Measurements from ENCODE around the gene CHD6. TPM values are rescaled to one million over a fixed set of nuclear protein-coding genes. Genes with fewer than 3 reads are reported as not detected.

CHD6 gene
- total and polyA plus RNA-seq, 2 of the 13 experiments (the other 11 are each of a cell fraction or from before 2014, with no cell fraction given) = 14.4 to 52.0 TPM

GRCh38 chr20:41631826-41632225, 13.6 kb upstream of the CHD6 start:
- Histone ChIP-seq H3K36me3 (replicated peaks in 1 of 2; ENCODE audit: control insufficient read depth in 1 of 2, insufficient read depth in 2 of 2, low read length in 2 of 2) (no peaks in the 10 kb centered on the region), H3K4me3 (replicated peaks in 1 of 3; ENCODE audit: insufficient read depth in 1 of 3, low read depth in 2 of 3, low read length in 3 of 3) (no peak overlapping the region), H3K9me3 (ENCODE audit: low read length) (no peaks in the 10 kb centered on the region), H4K20me1 (ENCODE audit: insufficient read depth, low read length) (no peaks in the 10 kb centered on the region), H3K27ac (ENCODE audit: extremely low read length, insufficient read depth, low read length) (no peak overlapping the region), H3K4me2 (ENCODE audit: low read depth, low read length) (no peak overlapping the region), H3K79me2 (ENCODE audit: insufficient read depth, low read length) (no peaks in the 10 kb centered on the region), H2AFZ (ENCODE audit: low read length) (no peak overlapping the region), H3K9ac (ENCODE audit: insufficient read depth, low read depth, low read length) (no peak overlapping the region), H3K27me3 (ENCODE audit: control insufficient read depth in 1 of 2, insufficient read depth in 2 of 2, low read length in 2 of 2) (no peaks in the 10 kb centered on the region), H3K4me1 (ENCODE audit: insufficient read depth, low read length) (no peaks in the 10 kb centered on the region)
- no peak for TF ChIP-seq GABPB1 (CRISPR knock-in tag; IDR thresholded peaks at IDR 0.05)
- TF ChIP-seq CC2D1A (CRISPR knock-in tag; IDR thresholded peaks at IDR 0.05) = no peak
- TF ChIP-seq ZNF816 (CRISPR knock-in tag; IDR thresholded peaks at IDR 0.05; ENCODE audit: borderline replicate concordance) = no peak
- TF ChIP-seq ZNF296 (CRISPR knock-in tag; conservative IDR thresholded peaks at IDR 0.05) = no peak
- TF ChIP-seq CBFB (CRISPR knock-in tag; IDR thresholded peaks at IDR 0.05) = no peak
- TF ChIP-seq TFE3 (CRISPR knock-in tag; IDR thresholded peaks at IDR 0.05) = no peak
- TF ChIP-seq SIX1 (CRISPR knock-in tag; IDR thresholded peaks at IDR 0.05; ENCODE audit: borderline replicate concordance) = no peak
- TF ChIP-seq HDAC1 (CRISPR knock-in tag; IDR thresholded peaks at IDR 0.05) = no peak
- no peak for TF ChIP-seq ZNF160 (CRISPR knock-in tag; IDR thresholded peaks at IDR 0.05)
- no peak for TF ChIP-seq ZNF784 (CRISPR knock-in tag; IDR thresholded peaks at IDR 0.05; ENCODE audit: borderline replicate concordance)
- TF ChIP-seq JDP2 (CRISPR knock-in tag; IDR thresholded peaks at IDR 0.05; ENCODE audit: borderline replicate concordance) = no peak
- no peak for TF ChIP-seq POGZ (CRISPR knock-in tag; IDR thresholded peaks at IDR 0.05)
- in situ Hi-C loops (cut with HindIII; ENCODE audit: extremely low pct_ligation_motif_present, low pct_unique_long_range_greater_than_20kb) = no loop called here
- intact Hi-C loops (cut with micrococcal nuclease; ENCODE audit: unreplicated experiment) = no loop called here
- 56% methylated on average over 4 of the region's 4 CpGs for WGBS (ENCODE audit: low lambda C conversion rate)
- ChIA-PET CTCF (ENCODE audit: low intra/inter-chr PET ratio, low total read pairs) (no interaction called here), POLR2A (no interaction called here)
- no TSS peak for BruUV-seq (replicated peaks)
- ATAC-seq (no peak), FAIRE-seq (no peak), DNase-seq (ENCODE audit: low spot score) (no peak)

All from HepG2 (cell line).